Left lung (tissue), 10 donors: ENCODE results near the gene ANKLE2. TPM values are rescaled to one million over a fixed set of nuclear protein-coding genes. Genes with fewer than 3 reads are reported as not detected.

ENCODE experiments used
- ATAC-seq: fragments of 200-7000 bp; cut with Tn5 transposase; one replicate; pipeline ENCODE4 v1.9.1; 2020; ENCODE audit warnings: moderate library complexity
- DNase-seq, 4 donors: peaks; one replicate each; pipeline ENCODE4 v3.0.0-alpha.2; 2013 to 2020
- H3K27ac ChIP-seq, 2 donors: fragments of 200-600 bp; sonication (generic) in 1 of 2; one replicate each; pipeline versions ENCODE4 v1.5.0 to v1.8.0; 2020 to 2021
- H3K27me3 ChIP-seq, 2 donors: fragments of 200-600 bp; sonication (generic) in 1 of 2; one replicate each; pipeline versions ENCODE4 v1.5.0 to v1.8.0; 2020 to 2021
- H3K36me3 ChIP-seq, 2 donors: fragments of 200-600 bp; sonication (generic) in 1 of 2; one replicate each; pipeline versions ENCODE4 v1.5.0 to v1.8.0; 2020 to 2021
- H3K4me1 ChIP-seq, 2 donors: fragments of 200-600 bp; one replicate each; pipeline ENCODE4 v1.8.0; 2021
- H3K4me3 ChIP-seq, 2 donors: fragments of 200-600 bp; sonication (generic) in 1 of 2; one replicate each; pipeline versions ENCODE4 v1.5.0 to v1.8.0; 2020 to 2021; ENCODE audit warnings: mild to moderate bottlenecking in 1 of 2
- H3K9me3 ChIP-seq, 2 donors: fragments of 200-600 bp; sonication (generic) in 1 of 2; one replicate each; pipeline versions ENCODE4 v1.5.0 to v1.8.0; 2020 to 2021
- intact Hi-C, 2 donors: fragments of 100-400 bp; cut with DNase I; formaldehyde crosslinking; loops; one replicate each; pipeline versions ENCODE4 v1.11.2 to v1.14.2; 2022
- polyA plus RNA-seq, 6 donors: library from polyadenylated mRNA; unstranded; fragments of 120-200 nt; gene quantifications; one replicate each; pipeline ENCODE4 v1.2.1, GENCODE V29; 2013; ENCODE audit not compliant: insufficient read length in 6 of 6
- total RNA-seq, 2 donors: library from RNA; stranded (reverse); fragmentation: NEBNext Ultra II Directional; extraction: Animal tissue kit (Norgen Biotek cat#: 25700); gene quantifications; one replicate each; pipeline ENCODE4 v1.2.1, GENCODE V29; 2021
- TF ChIP-seq, protein P1 (sequence below), 2 donors: fragments of 200-600 bp; sonication (generic) in 1 of 2; IDR thresholded peaks; one replicate each; pipeline versions ENCODE4 v1.5.0 to v1.8.0; 2021; ENCODE audit warnings: antibody characterized with exemption in 2 of 2
- donor health status: DM: no; HTN: yes; CAD: no.
- donor health status: DM: no; HTN: no; CAD: no.

ANKLE2 gene
- total and polyA plus RNA-seq, 8 donors: 59.3 to 84.9 (median 78.1) TPM

DNA sequence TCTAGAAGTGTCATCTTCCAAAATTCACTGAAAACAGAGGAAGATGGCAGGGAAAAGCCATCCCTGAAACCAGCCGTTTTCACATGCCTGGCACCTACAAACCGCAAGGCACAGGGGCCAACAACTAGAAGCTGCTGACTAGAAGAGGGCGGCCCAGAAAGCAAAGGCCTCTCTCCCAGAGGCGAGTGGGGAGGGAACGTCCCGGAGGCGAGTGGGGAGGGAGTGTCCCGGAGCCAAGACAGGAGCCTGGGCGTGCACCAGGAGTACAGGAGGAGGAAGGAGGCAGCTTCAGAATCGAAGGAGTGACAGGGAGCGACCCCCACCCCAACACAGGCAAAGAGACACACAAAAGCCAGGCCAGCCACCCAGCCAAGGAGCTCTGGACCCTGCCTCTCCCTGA is 21.0 kb downstream of the ANKLE2 start:
- DNase-seq (peak in 1 of 4 donors; percentile 27), ATAC-seq (no peak)
- H3K27ac ChIP-seq: no peak overlapping the region
- no peaks in the 10 kb centered on the region for H3K4me1 ChIP-seq
- intact Hi-C loops: no loop called here
- no peaks in the 10 kb centered on the region for H3K27me3 ChIP-seq
- H3K9me3 ChIP-seq: no peaks in the 10 kb centered on the region
- TF ChIP-seq, protein P1, sequence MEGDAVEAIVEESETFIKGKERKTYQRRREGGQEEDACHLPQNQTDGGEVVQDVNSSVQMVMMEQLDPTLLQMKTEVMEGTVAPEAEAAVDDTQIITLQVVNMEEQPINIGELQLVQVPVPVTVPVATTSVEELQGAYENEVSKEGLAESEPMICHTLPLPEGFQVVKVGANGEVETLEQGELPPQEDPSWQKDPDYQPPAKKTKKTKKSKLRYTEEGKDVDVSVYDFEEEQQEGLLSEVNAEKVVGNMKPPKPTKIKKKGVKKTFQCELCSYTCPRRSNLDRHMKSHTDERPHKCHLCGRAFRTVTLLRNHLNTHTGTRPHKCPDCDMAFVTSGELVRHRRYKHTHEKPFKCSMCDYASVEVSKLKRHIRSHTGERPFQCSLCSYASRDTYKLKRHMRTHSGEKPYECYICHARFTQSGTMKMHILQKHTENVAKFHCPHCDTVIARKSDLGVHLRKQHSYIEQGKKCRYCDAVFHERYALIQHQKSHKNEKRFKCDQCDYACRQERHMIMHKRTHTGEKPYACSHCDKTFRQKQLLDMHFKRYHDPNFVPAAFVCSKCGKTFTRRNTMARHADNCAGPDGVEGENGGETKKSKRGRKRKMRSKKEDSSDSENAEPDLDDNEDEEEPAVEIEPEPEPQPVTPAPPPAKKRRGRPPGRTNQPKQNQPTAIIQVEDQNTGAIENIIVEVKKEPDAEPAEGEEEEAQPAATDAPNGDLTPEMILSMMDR (IDR thresholded peaks at IDR 0.05): no peak
- no peak overlapping the region for H3K4me3 ChIP-seq
- H3K36me3 ChIP-seq: peaks cover 0 to 100% of the 10 kb centered on the region in 2 donors

DNA sequence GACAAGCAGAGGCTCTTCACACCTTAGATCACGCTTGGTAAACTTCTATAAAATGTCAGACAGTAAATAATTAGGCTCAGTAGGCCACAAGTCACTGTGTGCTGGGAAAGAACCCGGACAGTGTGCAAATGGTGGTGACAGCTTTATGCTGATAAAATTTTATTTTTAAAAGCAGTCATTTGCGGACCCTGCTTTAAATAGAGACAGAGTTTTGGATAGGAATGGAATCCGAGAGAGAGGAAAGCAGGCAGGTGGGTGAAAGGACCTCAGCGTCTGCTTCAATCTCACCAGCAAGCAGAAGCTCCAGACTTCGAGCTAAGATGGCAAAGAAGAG is 21.4 kb downstream of the ANKLE2 start:
- no peaks in the 10 kb centered on the region for H3K4me1 ChIP-seq
- DNase-seq (no peak), ATAC-seq (no peak)
- intact Hi-C loops: no loop called here
- no peaks in the 10 kb centered on the region for H3K27me3 ChIP-seq
- H3K9me3 ChIP-seq: no peaks in the 10 kb centered on the region
- H3K4me3 ChIP-seq: no peak overlapping the region
- H3K27ac ChIP-seq: no peak overlapping the region
- TF ChIP-seq, protein P1 (IDR thresholded peaks at IDR 0.05): no peak
- H3K36me3 ChIP-seq: peaks cover 0 to 100% of the 10 kb centered on the region in 2 donors

DNA sequence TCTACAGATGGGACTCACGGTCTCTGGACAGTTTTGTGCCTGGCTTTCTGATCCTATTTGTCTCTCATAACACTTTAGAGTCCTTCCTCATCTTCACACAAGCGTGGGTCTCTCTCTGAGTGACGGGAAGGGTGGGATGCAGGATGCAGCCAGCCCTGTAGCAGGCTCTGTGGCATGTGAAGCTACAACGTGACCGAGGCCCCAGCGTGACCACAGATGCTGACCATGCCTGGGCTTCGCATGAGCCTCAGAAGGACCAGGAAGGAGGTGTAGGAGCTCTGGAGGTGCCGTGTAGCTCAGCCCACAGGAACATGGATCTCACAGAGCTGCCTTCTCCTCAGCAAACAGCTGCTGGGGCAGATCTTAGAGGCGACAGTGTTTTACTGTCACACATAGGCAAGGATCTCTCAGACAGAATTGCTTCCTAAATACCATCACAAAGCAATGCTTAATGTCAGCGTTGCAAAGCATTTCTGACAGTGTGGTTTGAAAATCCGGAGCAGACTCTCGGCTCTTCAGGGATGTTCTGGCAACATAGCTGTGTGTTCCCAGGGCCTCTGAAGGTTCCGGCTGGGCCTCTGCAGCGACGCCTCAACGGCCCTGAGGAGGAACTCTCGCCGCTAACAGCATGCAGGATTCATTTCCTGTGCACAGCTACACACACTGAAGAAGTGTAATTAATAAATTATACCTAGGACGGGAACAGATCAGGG is 21.9 kb downstream of the ANKLE2 start:
- ATAC-seq (no peak), DNase-seq (peak in 1 of 4 donors; percentile 27)
- TF ChIP-seq, protein P1 (IDR thresholded peaks at IDR 0.05): no peak
- Histone ChIP-seq H3K9me3 (no peaks in the 10 kb centered on the region), H3K36me3 (peaks cover 0 to 100% of the 10 kb centered on the region in 2 donors), H3K4me3 (no peak overlapping the region), H3K27ac (no peak overlapping the region), H3K27me3 (no peaks in the 10 kb centered on the region), H3K4me1 (no peaks in the 10 kb centered on the region)
- intact Hi-C loops: no loop called here

DNA sequence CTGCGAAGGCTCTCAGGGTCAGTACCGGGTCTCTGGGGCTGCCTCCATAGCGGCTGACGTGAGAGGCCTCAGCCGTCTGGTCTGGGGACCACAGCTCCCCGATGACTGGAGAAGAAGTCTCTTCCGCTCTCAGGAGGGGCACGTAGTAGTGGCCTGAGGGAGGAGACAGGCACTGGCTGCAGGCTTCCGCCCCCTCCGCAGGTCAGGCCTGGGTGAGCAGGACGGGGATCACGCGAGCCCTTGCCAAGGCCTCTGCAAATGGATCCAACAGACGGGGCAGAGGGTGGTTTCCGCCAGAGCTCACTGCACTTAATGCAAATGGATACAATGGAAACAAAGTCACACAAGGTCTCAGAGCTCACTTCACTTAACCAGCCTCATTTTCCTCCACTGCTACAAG is 24.7 kb downstream of the ANKLE2 start:
- peaks cover 0 to 98% of the 10 kb centered on the region in 2 donors for H3K36me3 ChIP-seq
- intact Hi-C loops: no loop called here
- H3K27ac ChIP-seq: no peak overlapping the region
- H3K27me3 ChIP-seq: no peaks in the 10 kb centered on the region
- DNase-seq (peak in 1 of 4 donors; percentile 49), ATAC-seq (peak; percentile 19)
- H3K4me1 ChIP-seq: no peaks in the 10 kb centered on the region
- TF ChIP-seq, protein P1 (IDR thresholded peaks at IDR 0.05): no peak
- no peak overlapping the region for H3K4me3 ChIP-seq
- no peaks in the 10 kb centered on the region for H3K9me3 ChIP-seq

DNA sequence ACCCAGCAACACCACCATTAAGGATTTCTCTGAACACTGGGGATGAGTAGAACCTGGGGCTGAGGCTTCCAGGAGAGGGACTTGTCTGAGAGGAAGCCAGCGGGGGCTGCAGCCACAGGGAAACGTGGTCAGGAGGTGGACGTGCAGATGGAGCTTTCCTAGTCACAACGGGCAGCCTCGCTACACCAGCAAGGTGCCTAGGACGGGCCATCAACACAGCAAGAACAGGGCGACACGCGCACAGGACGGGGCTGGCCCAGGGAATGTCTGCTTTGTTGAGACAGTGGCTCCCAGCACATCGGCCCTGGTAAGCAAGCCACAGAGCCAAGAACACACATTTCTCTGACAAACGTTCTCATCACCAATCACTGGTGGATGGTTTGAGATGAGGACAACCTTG is 25.3 kb downstream of the ANKLE2 start:
- no peaks in the 10 kb centered on the region for H3K9me3 ChIP-seq
- no peaks in the 10 kb centered on the region for H3K27me3 ChIP-seq
- ATAC-seq: no peak
- intact Hi-C loops: no loop called here
- H3K27ac ChIP-seq: no peak overlapping the region
- TF ChIP-seq, protein P1 (IDR thresholded peaks at IDR 0.05): no peak
- no peak overlapping the region for H3K4me3 ChIP-seq
- no peaks in the 10 kb centered on the region for H3K4me1 ChIP-seq
- peaks cover 0 to 98% of the 10 kb centered on the region in 2 donors for H3K36me3 ChIP-seq
- DNase-seq: peak in 1 of 4 donors; percentile 53
